AG09319 (cell line): Measurements from ENCODE around the gene FBXL13.
"Not testable (repeated sequence)": the region's sequence is repeated elsewhere in the genome, so short reads cannot be mapped to it uniquely, and the experiment has no call there.

ENCODE experiments used
- DNase-seq: peaks from one replicate; pipeline ENCODE4 v3.0.0-alpha.2; 2010; ENCODE audit warnings: low read depth; ENCODE audit errors: extremely low read depth
- CTCF ChIP-seq: IDR thresholded peaks from 2 replicates; pipeline ENCODE4 v1.5.1; 2011; ENCODE audit warnings: low read depth, mild to moderate bottlenecking, inconsistent platforms, low read length, moderate library complexity

The FBXL13 gene

GRCh38 chr7:103097041-103097440, 22.4 kb upstream of the FBXL13 start:
- TF ChIP-seq CTCF = no peak
- DNase-seq = no peak

- not testable (repeated sequence) for DNase-seq
These were observed 21.0 kb upstream of the FBXL13 start for GRCh38 chr7:103095558-103095957.

GRCh38 chr7:103094102-103094501, 19.5 kb upstream of the FBXL13 start:
- DNase-seq = no peak
- no peak for TF ChIP-seq CTCF

GRCh38 chr7:103093429-103093828, 18.8 kb upstream of the FBXL13 start:
- DNase-seq = no peak
- no peak for TF ChIP-seq CTCF

GRCh38 chr7:103092321-103092720, 17.7 kb upstream of the FBXL13 start:
- not testable (repeated sequence) for DNase-seq

- DNase-seq = no peak
- no peak for TF ChIP-seq CTCF
These were observed 8.6 kb upstream of the FBXL13 start for GRCh38 chr7:103083210-103083609.

GRCh38 chr7:103082497-103082896, 7.9 kb upstream of the FBXL13 start:
- no peak for DNase-seq
- TF ChIP-seq CTCF = no peak

GRCh38 chr7:103080923-103081322, 6.3 kb upstream of the FBXL13 start:
- TF ChIP-seq CTCF = no peak
- no peak for DNase-seq

- no peak for TF ChIP-seq CTCF
These were observed 5.2 kb upstream of the FBXL13 start for GRCh38 chr7:103079836-103080235.

GRCh38 chr7:103078226-103078625, 3.6 kb upstream of the FBXL13 start:
- not testable (repeated sequence) for DNase-seq

More at GRCh38 chr7:103079836-103080235, 5.2 kb upstream of the FBXL13 start:
- DNase-seq = no peak
